ENCODE measurements around the gene QRICH1. TPM values are rescaled to one million over a fixed set of nuclear protein-coding genes. Genes with fewer than 3 reads are reported as not detected.
A peak's percentile ranks its signal among the peaks of the same experiment; 100 is the strongest.

The QRICH1 gene
- total RNA-seq, 1 donor from 2014 or later, result 129 TPM

GRCh38 chr3:49006408-49007067 is 87.3 kb downstream of the QRICH1 start:
- intact Hi-C loops (cut with DNase I), result loop anchor here (1.0 to 5.0 kb wide), 7 partner anchors 15 to 406 kb away; partner anchors contain the start of genes ARIH2, QRICH1, RHOA and SLC25A20
- peak in 1 of 2 donors; percentile 77 for DNase-seq (ENCODE audit: low spot score in 2 of 2)

GRCh38 chr3:49005998-49006397 is 87.9 kb downstream of the QRICH1 start:
- no peaks in the 10 kb centered on the region for H3K27me3 ChIP-seq
- H3K9me3 ChIP-seq, result no peaks in the 10 kb centered on the region
- H3K4me1 ChIP-seq, result peaks cover 2 to 13% of the 10 kb centered on the region in 2 donors
- DNase-seq (ENCODE audit: low spot score in 2 of 2), result no peak
- peak overlapping the region; percentile 96 for H3K27ac ChIP-seq
- H3K36me3 ChIP-seq, result no peaks in the 10 kb centered on the region
- peak overlapping the region in 1 of 2 donors; percentile 80 for H3K4me3 ChIP-seq
- intact Hi-C loops (cut with DNase I), result loop anchor here (5.0 kb wide), 2 partner anchors 89 to 406 kb away; partner anchors contain the start of genes ARIH2, RHOA and TCTA
- no peak for TF ChIP-seq CTCF (IDR thresholded peaks at IDR 0.05)

More at GRCh38 chr3:49006408-49007067, 87.3 kb downstream of the QRICH1 start:
- H3K27ac ChIP-seq, result peak overlapping the region; percentile 96
- TF ChIP-seq CTCF (IDR thresholded peaks at IDR 0.05), result no peak
- no peaks in the 10 kb centered on the region for H3K9me3 ChIP-seq
- no peaks in the 10 kb centered on the region for H3K27me3 ChIP-seq
- peaks cover 0 to 4% of the 10 kb centered on the region in 2 donors for H3K36me3 ChIP-seq
- H3K4me3 ChIP-seq, result peak overlapping the region; percentile 77 to 80
- peaks cover 2 to 13% of the 10 kb centered on the region in 2 donors for H3K4me1 ChIP-seq

- Histone ChIP-seq H3K36me3 (no peaks in the 10 kb centered on the region), H3K27ac (peak overlapping the region in 1 of 2 donors; percentile 96), H3K4me3 (no peak overlapping the region), H3K27me3 (no peaks in the 10 kb centered on the region), H3K4me1 (peaks cover 2 to 13% of the 10 kb centered on the region in 2 donors), H3K9me3 (no peaks in the 10 kb centered on the region)
- DNase-seq (ENCODE audit: low spot score in 2 of 2), result no peak
- TF ChIP-seq CTCF (IDR thresholded peaks at IDR 0.05), result no peak
- intact Hi-C loops (cut with DNase I), result loop anchor here (5.0 kb wide), 2 partner anchors 88 to 407 kb away; partner anchors contain the start of genes ARIH2, RHOA and TCTA
Observed at GRCh38 chr3:49005303-49005680, 88.6 kb downstream of the QRICH1 start.

- intact Hi-C loops (cut with DNase I), result loop anchor here (5.0 kb wide), 2 partner anchors 87 to 408 kb away; partner anchors contain the start of genes ARIH2, RHOA and TCTA
- H3K36me3 ChIP-seq, result no peaks in the 10 kb centered on the region
- no peaks in the 10 kb centered on the region for H3K9me3 ChIP-seq
- no peaks in the 10 kb centered on the region for H3K27me3 ChIP-seq
- TF ChIP-seq CTCF (IDR thresholded peaks at IDR 0.05), result no peak
- peaks cover 2 to 13% of the 10 kb centered on the region in 2 donors for H3K4me1 ChIP-seq
- H3K27ac ChIP-seq, result no peak overlapping the region
- H3K4me3 ChIP-seq, result no peak overlapping the region
- DNase-seq (ENCODE audit: low spot score in 2 of 2), result no peak
Observed at GRCh38 chr3:49004352-49005302, 89.2 kb downstream of the QRICH1 start.

GRCh38 chr3:49001155-49001554 is 92.7 kb downstream of the QRICH1 start:
- Histone ChIP-seq H3K9me3 (no peaks in the 10 kb centered on the region), H3K27me3 (no peaks in the 10 kb centered on the region), H3K4me3 (no peak overlapping the region), H3K27ac (no peak overlapping the region), H3K4me1 (peaks cover 0 to 1% of the 10 kb centered on the region in 2 donors), H3K36me3 (peaks cover 3 to 13% of the 10 kb centered on the region in 2 donors)
- no peak for TF ChIP-seq CTCF (IDR thresholded peaks at IDR 0.05)
- intact Hi-C loops (cut with DNase I), result no loop called here
- no peak for DNase-seq (ENCODE audit: low spot score in 2 of 2)

All from ascending aorta (tissue), 2 donors.